ENCODE measurements around the gene LDB2. TPM values are rescaled to one million over a fixed set of nuclear protein-coding genes. Genes with fewer than 3 reads are reported as not detected.

Gene LDB2
- polyA plus RNA-seq, 2 donors, result 3.5 to 4.4 TPM

DNA sequence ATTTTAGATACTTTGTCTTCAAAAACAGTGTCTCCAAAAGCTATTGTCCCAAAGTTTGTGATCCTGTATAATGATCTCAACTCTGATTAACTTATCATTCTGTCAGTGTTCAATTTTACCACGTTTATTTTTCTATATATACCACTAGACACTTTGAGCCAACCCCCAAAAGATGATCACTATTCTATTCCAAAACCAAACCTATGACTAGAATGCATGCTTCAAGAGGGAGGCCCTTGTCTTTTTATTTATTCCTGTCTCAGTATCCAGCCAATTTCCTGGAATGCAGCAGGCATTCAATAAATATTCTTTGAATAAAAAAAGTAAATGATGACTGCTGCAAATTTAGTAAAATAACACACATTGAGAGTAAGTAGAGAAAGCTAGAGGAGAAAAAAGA, 275.6 kb downstream of the LDB2 start:
- Histone ChIP-seq H3K36me3 (ENCODE audit: control insufficient read depth in 2 of 2, insufficient read depth in 2 of 2, low read length in 1 of 2) (no peaks in the 10 kb centered on the region), H3K27ac (ENCODE audit: low read depth in 2 of 2, low read length in 1 of 2) (no peak overlapping the region), H3K4me1 (ENCODE audit: control insufficient read depth in 2 of 2, insufficient read depth in 2 of 2, low read length in 1 of 2) (no peaks in the 10 kb centered on the region), H3K9me3 (ENCODE audit: control insufficient read depth in 2 of 2, insufficient read depth in 1 of 2, low read depth in 1 of 2, low read length in 1 of 2) (no peaks in the 10 kb centered on the region), H3K27me3 (ENCODE audit: control insufficient read depth in 1 of 2, insufficient read depth in 2 of 2, low read length in 2 of 2) (no peaks in the 10 kb centered on the region), H3K4me3 (ENCODE audit: low read depth in 1 of 2, low read length in 2 of 2) (no peak overlapping the region)
- WGBS, 2 donors, result 23 to 25% methylated on average over 1 of the region's 1 CpG

DNA sequence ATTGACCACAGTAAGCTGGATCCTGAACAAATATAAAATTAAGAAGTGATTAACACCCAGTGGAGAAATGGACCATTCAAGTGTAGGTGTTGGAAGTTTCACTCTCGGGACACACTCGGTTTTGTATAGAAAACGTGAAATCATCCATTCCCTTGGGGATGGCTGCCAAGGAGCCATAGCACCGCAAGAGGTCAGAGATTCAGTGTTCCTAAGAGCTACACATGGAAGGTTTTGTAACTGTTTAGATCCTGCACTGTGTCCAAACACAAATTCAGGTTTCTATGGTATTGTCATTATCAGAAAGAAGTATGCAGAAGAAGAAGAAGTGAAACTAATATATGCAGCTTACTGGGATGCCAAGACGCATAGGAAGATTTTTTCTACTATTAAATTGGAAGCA, 281.0 kb downstream of the LDB2 start:
- Histone ChIP-seq H3K27me3 (ENCODE audit: control insufficient read depth in 1 of 2, insufficient read depth in 2 of 2, low read length in 2 of 2) (no peaks in the 10 kb centered on the region), H3K36me3 (ENCODE audit: control insufficient read depth in 2 of 2, insufficient read depth in 2 of 2, low read length in 1 of 2) (no peaks in the 10 kb centered on the region), H3K4me1 (ENCODE audit: control insufficient read depth in 2 of 2, insufficient read depth in 2 of 2, low read length in 1 of 2) (no peaks in the 10 kb centered on the region), H3K4me3 (ENCODE audit: low read depth in 1 of 2, low read length in 2 of 2) (no peak overlapping the region), H3K27ac (ENCODE audit: low read depth in 2 of 2, low read length in 1 of 2) (no peak overlapping the region), H3K9me3 (ENCODE audit: control insufficient read depth in 2 of 2, insufficient read depth in 1 of 2, low read depth in 1 of 2, low read length in 1 of 2) (no peaks in the 10 kb centered on the region)
- WGBS, 2 donors, result 65% methylated on average over 5 of the region's 5 CpGs

DNA sequence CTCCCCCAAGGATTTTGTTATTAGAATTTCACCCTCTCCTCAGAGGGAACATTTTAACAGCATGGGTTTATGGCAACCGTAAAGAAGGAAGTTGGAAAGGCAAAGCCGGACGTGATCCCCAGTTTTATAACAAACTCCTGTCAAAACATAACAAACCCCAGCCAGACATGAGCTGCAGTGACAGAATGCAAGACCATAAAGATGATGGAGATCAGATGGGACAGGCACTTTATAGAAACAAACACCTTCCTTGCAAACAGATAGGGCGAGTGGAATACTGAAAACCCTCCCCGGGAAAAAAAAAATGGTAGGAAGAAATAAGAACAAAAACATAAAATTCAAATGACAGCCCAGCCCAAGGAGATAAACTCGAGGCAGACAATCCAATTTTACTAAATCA, 281.4 kb downstream of the LDB2 start:
- Histone ChIP-seq H3K27me3 (ENCODE audit: control insufficient read depth in 1 of 2, insufficient read depth in 2 of 2, low read length in 2 of 2) (no peaks in the 10 kb centered on the region), H3K27ac (ENCODE audit: low read depth in 2 of 2, low read length in 1 of 2) (no peak overlapping the region), H3K9me3 (ENCODE audit: control insufficient read depth in 2 of 2, insufficient read depth in 1 of 2, low read depth in 1 of 2, low read length in 1 of 2) (no peaks in the 10 kb centered on the region), H3K36me3 (ENCODE audit: control insufficient read depth in 2 of 2, insufficient read depth in 2 of 2, low read length in 1 of 2) (no peaks in the 10 kb centered on the region), H3K4me3 (ENCODE audit: low read depth in 1 of 2, low read length in 2 of 2) (no peak overlapping the region), H3K4me1 (ENCODE audit: control insufficient read depth in 2 of 2, insufficient read depth in 2 of 2, low read length in 1 of 2) (no peaks in the 10 kb centered on the region)
- WGBS, 2 donors, result 60 to 64% methylated on average over 6 of the region's 6 CpGs

DNA sequence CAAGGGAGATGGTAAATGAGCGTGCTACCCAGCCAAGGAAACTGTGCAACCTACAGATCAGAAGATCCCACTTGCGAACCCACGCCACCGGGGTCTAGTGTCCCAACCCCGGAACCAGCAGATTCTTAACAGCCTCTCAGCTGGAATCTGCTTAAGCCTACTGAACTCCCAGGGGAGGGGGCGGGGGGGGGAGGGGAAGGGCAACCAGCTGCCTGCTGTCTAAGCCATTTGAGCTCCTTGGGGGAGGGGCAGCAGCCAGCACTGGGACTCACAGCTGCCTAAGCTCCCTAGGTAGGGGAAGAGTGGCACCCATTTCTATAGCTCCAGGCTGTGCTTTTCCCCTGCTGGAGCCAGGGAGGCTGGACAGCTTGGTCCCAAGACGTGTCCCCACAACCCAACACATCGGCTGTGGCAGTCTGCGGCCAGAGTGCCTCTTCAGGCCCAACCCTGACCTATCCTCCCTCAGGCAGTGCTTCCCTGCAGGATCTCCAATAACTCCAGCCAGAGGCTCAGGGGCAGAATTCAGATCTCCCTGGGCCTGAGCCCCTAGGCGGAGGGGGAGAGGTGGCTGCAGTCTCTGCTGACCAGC, 289.2 kb downstream of the LDB2 start:
- Histone ChIP-seq H3K36me3 (ENCODE audit: control insufficient read depth in 2 of 2, insufficient read depth in 2 of 2, low read length in 1 of 2) (no peaks in the 10 kb centered on the region), H3K27me3 (ENCODE audit: control insufficient read depth in 1 of 2, insufficient read depth in 2 of 2, low read length in 2 of 2) (no peaks in the 10 kb centered on the region), H3K9me3 (ENCODE audit: control insufficient read depth in 2 of 2, insufficient read depth in 1 of 2, low read depth in 1 of 2, low read length in 1 of 2) (peaks cover 0 to 4% of the 10 kb centered on the region in 2 donors), H3K4me1 (ENCODE audit: control insufficient read depth in 2 of 2, insufficient read depth in 2 of 2, low read length in 1 of 2) (no peaks in the 10 kb centered on the region), H3K4me3 (ENCODE audit: low read depth in 1 of 2, low read length in 2 of 2) (no peak overlapping the region), H3K27ac (ENCODE audit: low read depth in 2 of 2, low read length in 1 of 2) (no peak overlapping the region)
- 81 to 82% methylated on average over 10 of the region's 10 CpGs for WGBS, 2 donors

DNA sequence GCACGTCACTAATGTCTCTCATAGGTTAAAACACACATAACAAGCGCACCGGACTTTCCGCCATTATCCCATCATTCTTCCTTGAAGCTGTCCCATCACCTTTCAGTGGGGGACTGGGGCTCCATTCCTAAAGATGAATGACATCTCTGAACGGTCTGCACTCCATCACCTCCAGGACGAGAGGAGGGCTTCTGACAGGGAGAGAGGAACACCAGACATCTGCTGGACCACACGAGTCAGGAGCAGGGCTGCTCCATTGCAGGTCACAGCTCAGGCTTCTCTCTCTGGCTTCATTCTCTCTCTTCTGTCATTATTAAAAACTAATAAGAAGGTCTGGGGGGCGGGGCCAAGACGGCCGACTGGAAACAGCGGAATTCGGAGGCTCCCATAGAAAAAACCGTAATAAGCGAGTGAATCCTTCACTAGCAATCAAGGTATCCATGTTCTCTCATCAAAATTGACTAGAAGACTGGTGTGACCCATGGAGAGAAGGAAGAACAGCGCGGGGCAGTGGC, 289.8 kb downstream of the LDB2 start:
- no peaks in the 10 kb centered on the region for H3K4me1 ChIP-seq (ENCODE audit: control insufficient read depth in 2 of 2, insufficient read depth in 2 of 2, low read length in 1 of 2)
- H3K4me3 ChIP-seq (ENCODE audit: low read depth in 1 of 2, low read length in 2 of 2), result no peak overlapping the region
- H3K9me3 ChIP-seq (ENCODE audit: control insufficient read depth in 2 of 2, insufficient read depth in 1 of 2, low read depth in 1 of 2, low read length in 1 of 2), result peaks cover 0 to 4% of the 10 kb centered on the region in 2 donors
- H3K27me3 ChIP-seq (ENCODE audit: control insufficient read depth in 1 of 2, insufficient read depth in 2 of 2, low read length in 2 of 2), result no peaks in the 10 kb centered on the region
- 88 to 89% methylated on average over 16 of the region's 16 CpGs for WGBS, 2 donors
- no peak overlapping the region for H3K27ac ChIP-seq (ENCODE audit: low read depth in 2 of 2, low read length in 1 of 2)
- H3K36me3 ChIP-seq (ENCODE audit: control insufficient read depth in 2 of 2, insufficient read depth in 2 of 2, low read length in 1 of 2), result no peaks in the 10 kb centered on the region

DNA sequence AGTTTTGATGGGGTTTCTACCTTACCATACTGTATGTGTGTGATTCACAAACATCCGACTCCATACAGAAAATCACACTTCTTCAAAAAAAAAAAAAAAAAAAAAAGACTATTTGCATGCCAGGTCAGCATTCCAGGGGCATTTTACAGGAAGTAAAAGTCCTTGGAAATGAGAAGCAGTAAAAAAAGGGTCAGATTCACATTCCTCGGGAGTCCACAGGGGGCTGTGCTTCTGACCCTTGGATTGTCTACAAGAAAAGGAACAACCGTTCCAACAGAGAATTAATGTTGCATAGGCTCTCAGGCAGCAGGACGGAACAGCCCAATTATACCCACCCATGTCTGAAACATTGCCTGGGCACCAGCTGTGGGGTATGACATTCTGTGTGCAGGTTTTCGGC, 290.3 kb downstream of the LDB2 start:
- H3K4me1 ChIP-seq (ENCODE audit: control insufficient read depth in 2 of 2, insufficient read depth in 2 of 2, low read length in 1 of 2), result no peaks in the 10 kb centered on the region
- H3K27ac ChIP-seq (ENCODE audit: low read depth in 2 of 2, low read length in 1 of 2), result no peak overlapping the region
- no peaks in the 10 kb centered on the region for H3K27me3 ChIP-seq (ENCODE audit: control insufficient read depth in 1 of 2, insufficient read depth in 2 of 2, low read length in 2 of 2)
- peaks cover 0 to 4% of the 10 kb centered on the region in 2 donors for H3K9me3 ChIP-seq (ENCODE audit: control insufficient read depth in 2 of 2, insufficient read depth in 1 of 2, low read depth in 1 of 2, low read length in 1 of 2)
- no peaks in the 10 kb centered on the region for H3K36me3 ChIP-seq (ENCODE audit: control insufficient read depth in 2 of 2, insufficient read depth in 2 of 2, low read length in 1 of 2)
- no peak overlapping the region for H3K4me3 ChIP-seq (ENCODE audit: low read depth in 1 of 2, low read length in 2 of 2)
- 61 to 68% methylated on average over 5 of the region's 5 CpGs for WGBS, 2 donors

DNA sequence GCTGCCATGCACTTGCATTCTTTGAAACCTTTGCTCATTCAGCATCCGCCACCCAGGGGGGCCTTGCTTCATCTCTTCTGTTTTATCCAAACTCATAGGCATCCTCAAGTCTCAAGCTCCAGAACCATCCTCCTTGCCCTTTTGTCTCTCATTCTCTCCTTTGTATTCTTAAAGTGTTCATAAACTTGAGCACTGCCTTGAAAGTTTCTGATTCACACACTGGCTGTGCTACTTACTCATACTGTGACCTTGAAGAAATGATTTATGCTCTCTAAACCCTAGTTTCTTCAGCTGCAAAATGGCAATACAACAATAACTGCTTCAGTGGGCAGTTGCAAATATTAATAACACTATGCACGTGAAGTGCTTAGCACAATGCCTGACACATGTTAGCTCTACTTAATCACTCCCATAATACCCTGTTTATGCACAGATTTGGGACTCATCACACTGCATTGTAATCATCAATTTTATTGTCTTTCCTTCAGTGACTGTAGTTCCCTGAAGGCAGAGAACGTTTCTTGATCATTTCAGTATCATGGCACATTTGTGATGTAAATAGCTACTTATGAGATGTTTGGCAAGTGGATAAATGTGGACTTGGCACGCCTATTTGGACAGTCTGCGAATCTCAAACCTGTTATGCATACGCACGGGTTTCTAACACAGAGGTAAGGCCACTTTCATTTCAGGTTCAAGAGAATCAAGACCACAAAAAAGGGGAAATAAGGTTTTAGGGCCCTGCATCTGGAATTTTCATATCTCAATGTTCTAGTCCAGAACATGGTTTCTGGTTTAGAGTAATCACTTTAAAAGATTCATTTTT, 291.0 kb downstream of the LDB2 start:
- Histone ChIP-seq H3K27ac (ENCODE audit: low read depth in 2 of 2, low read length in 1 of 2) (no peak overlapping the region), H3K4me1 (ENCODE audit: control insufficient read depth in 2 of 2, insufficient read depth in 2 of 2, low read length in 1 of 2) (no peaks in the 10 kb centered on the region), H3K36me3 (ENCODE audit: control insufficient read depth in 2 of 2, insufficient read depth in 2 of 2, low read length in 1 of 2) (no peaks in the 10 kb centered on the region), H3K27me3 (ENCODE audit: control insufficient read depth in 1 of 2, insufficient read depth in 2 of 2, low read length in 2 of 2) (no peaks in the 10 kb centered on the region), H3K4me3 (ENCODE audit: low read depth in 1 of 2, low read length in 2 of 2) (no peak overlapping the region), H3K9me3 (ENCODE audit: control insufficient read depth in 2 of 2, insufficient read depth in 1 of 2, low read depth in 1 of 2, low read length in 1 of 2) (peaks cover 0 to 4% of the 10 kb centered on the region in 2 donors)
- WGBS, 2 donors, result 56 to 59% methylated on average over 7 of the region's 7 CpGs

DNA sequence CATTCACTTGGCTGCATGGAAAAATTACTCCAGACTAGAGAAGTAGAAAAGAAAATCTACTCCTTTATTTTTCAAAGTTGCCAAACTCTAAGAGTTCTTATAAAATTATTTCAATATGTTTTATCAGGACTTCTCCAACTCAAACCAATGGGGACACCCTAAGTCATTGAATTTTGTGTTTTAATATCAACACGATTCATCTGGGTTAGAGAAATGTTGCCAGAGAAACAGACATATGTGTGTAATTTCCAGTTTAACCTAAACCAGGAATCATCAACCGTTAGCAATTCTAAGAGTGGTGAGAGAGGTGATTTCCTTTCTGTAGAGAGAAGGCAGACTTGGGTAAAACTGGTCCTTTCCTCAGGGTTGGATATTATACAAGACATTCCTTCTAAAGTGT, 291.8 kb downstream of the LDB2 start:
- Histone ChIP-seq H3K4me1 (ENCODE audit: control insufficient read depth in 2 of 2, insufficient read depth in 2 of 2, low read length in 1 of 2) (no peaks in the 10 kb centered on the region), H3K4me3 (ENCODE audit: low read depth in 1 of 2, low read length in 2 of 2) (no peak overlapping the region), H3K9me3 (ENCODE audit: control insufficient read depth in 2 of 2, insufficient read depth in 1 of 2, low read depth in 1 of 2, low read length in 1 of 2) (peaks cover 0 to 4% of the 10 kb centered on the region in 2 donors), H3K27me3 (ENCODE audit: control insufficient read depth in 1 of 2, insufficient read depth in 2 of 2, low read length in 2 of 2) (no peaks in the 10 kb centered on the region), H3K27ac (ENCODE audit: low read depth in 2 of 2, low read length in 1 of 2) (no peak overlapping the region), H3K36me3 (ENCODE audit: control insufficient read depth in 2 of 2, insufficient read depth in 2 of 2, low read length in 1 of 2) (no peaks in the 10 kb centered on the region)
- 75 to 78% methylated on average over 2 of the region's 2 CpGs for WGBS, 2 donors

DNA sequence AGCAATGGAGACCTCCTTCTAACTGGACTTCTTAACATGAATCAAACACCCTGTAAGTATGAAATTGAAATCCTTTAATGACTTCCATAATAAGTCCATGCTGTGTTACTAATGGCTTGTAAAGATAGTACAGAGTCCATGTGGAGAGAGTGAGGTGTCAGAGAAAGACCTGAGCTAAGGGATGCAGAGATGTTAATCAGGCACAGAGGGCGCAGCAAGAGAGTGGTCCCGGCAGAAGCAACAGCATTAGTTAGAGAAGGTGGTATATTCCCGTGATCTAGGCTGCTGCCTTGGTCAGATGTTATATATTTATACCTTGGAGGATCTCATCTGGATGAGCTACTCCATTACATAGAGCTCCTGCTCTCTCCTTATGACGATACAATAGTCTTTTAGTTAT, 295.3 kb downstream of the LDB2 start:
- Histone ChIP-seq H3K27me3 (ENCODE audit: control insufficient read depth in 1 of 2, insufficient read depth in 2 of 2, low read length in 2 of 2) (no peaks in the 10 kb centered on the region), H3K4me1 (ENCODE audit: control insufficient read depth in 2 of 2, insufficient read depth in 2 of 2, low read length in 1 of 2) (no peaks in the 10 kb centered on the region), H3K9me3 (ENCODE audit: control insufficient read depth in 2 of 2, insufficient read depth in 1 of 2, low read depth in 1 of 2, low read length in 1 of 2) (no peaks in the 10 kb centered on the region), H3K4me3 (ENCODE audit: low read depth in 1 of 2, low read length in 2 of 2) (no peak overlapping the region), H3K36me3 (ENCODE audit: control insufficient read depth in 2 of 2, insufficient read depth in 2 of 2, low read length in 1 of 2) (no peaks in the 10 kb centered on the region), H3K27ac (ENCODE audit: low read depth in 2 of 2, low read length in 1 of 2) (no peak overlapping the region)
- WGBS, 2 donors, result 74 to 83% methylated on average over 4 of the region's 4 CpGs
